Measurements from ENCODE around the gene COL20A1. TPM values are rescaled to one million over a fixed set of nuclear protein-coding genes. Genes with fewer than 3 reads are reported as not detected.

COL20A1 gene
- total RNA-seq, 1 experiment from 2014 or later, result 0.23 TPM

- BruUV-seq (replicated peaks), result no TSS peak
Measured at GRCh38 chr20:63373996-63374395, 81.0 kb downstream of the COL20A1 start.

GRCh38 chr20:63374504-63374903 lies 81.5 kb downstream of the COL20A1 start:
- TF ChIP-seq TCF7L2 (IDR thresholded peaks at IDR 0.05; ENCODE audit: low read depth, low read length) (no peak), POLR2AphosphoS5 (IDR thresholded peaks at IDR 0.05; ENCODE audit: low read depth, low read length) (no peak), CTCF (IDR thresholded peaks at IDR 0.05) (no peak), REST (IDR thresholded peaks at IDR 0.05; ENCODE audit: insufficient read depth in 1 of 2, low read depth in 2 of 2, low read length in 1 of 2) (no peak), SIN3A (IDR thresholded peaks at IDR 0.05; ENCODE audit: borderline replicate concordance, insufficient read depth, low read depth, low read length) (no peak)
- Histone ChIP-seq H3K36me3 (ENCODE audit: control insufficient read depth, insufficient read depth, low read length) (no peaks in the 10 kb centered on the region), H3K27ac (ENCODE audit: low read length) (no peak overlapping the region), H3K4me3 (ENCODE audit: low read depth in 2 of 2, low read length in 2 of 2) (no peak overlapping the region), H3K9me3 (ENCODE audit: control insufficient read depth, insufficient read depth, low read depth, low read length) (no peaks in the 10 kb centered on the region), H3K27me3 (ENCODE audit: control insufficient read depth, insufficient read depth, low read length) (no peaks in the 10 kb centered on the region), H3K4me1 (ENCODE audit: control insufficient read depth, insufficient read depth, low read length) (no peaks in the 10 kb centered on the region; the same call in 1 of the 2 replicates)
- no peak for ATAC-seq
- intact Hi-C loops (cut with micrococcal nuclease; ENCODE audit: unreplicated experiment) (no loop called here), in situ Hi-C loops (cut with HindIII; ENCODE audit: low pct_unique_long_range_greater_than_20kb, low sequenced_read_pairs) (no loop called here)
- no TSS peak for BruUV-seq (replicated peaks)
- no peak for DNase-seq (ENCODE audit: low read depth, low spot score)
- ChIA-PET POLR2A (no interaction called here), CTCF (no interaction called here)

More at GRCh38 chr20:63373996-63374395, 81.0 kb downstream of the COL20A1 start:
- ChIA-PET POLR2A (interaction anchor here (0.5 kb wide), 1 partner anchor 139 kb away, joined by 8 read pairs; no protein-coding TSS in a partner anchor), CTCF (no interaction called here)
- in situ Hi-C loops (cut with HindIII; ENCODE audit: low pct_unique_long_range_greater_than_20kb, low sequenced_read_pairs) (no loop called here), intact Hi-C loops (cut with micrococcal nuclease; ENCODE audit: unreplicated experiment) (no loop called here)
- DNase-seq (ENCODE audit: low read depth, low spot score), result no peak
- Histone ChIP-seq H3K36me3 (ENCODE audit: control insufficient read depth, insufficient read depth, low read length) (no peaks in the 10 kb centered on the region), H3K4me3 (ENCODE audit: low read depth in 2 of 2, low read length in 2 of 2) (no peak overlapping the region), H3K4me1 (ENCODE audit: control insufficient read depth, insufficient read depth, low read length) (no peaks in the 10 kb centered on the region; the same call in 1 of the 2 replicates), H3K27ac (ENCODE audit: low read length) (no peak overlapping the region), H3K9me3 (ENCODE audit: control insufficient read depth, insufficient read depth, low read depth, low read length) (no peaks in the 10 kb centered on the region), H3K27me3 (ENCODE audit: control insufficient read depth, insufficient read depth, low read length) (no peaks in the 10 kb centered on the region)
- no peak for ATAC-seq
- TF ChIP-seq SIN3A (IDR thresholded peaks at IDR 0.05; ENCODE audit: borderline replicate concordance, insufficient read depth, low read depth, low read length) (no peak), TCF7L2 (IDR thresholded peaks at IDR 0.05; ENCODE audit: low read depth, low read length) (no peak), POLR2AphosphoS5 (IDR thresholded peaks at IDR 0.05; ENCODE audit: low read depth, low read length) (no peak), REST (IDR thresholded peaks at IDR 0.05; ENCODE audit: insufficient read depth in 1 of 2, low read depth in 2 of 2, low read length in 1 of 2) (no peak), CTCF (IDR thresholded peaks at IDR 0.05) (no peak)
